Loucy (cell line): Measurements from ENCODE around the gene HDGFL2.
"Not testable (repeated sequence)": the region's sequence is repeated elsewhere in the genome, so short reads cannot be mapped to it uniquely, and the experiment has no call there.

ENCODE experiments used
- H2AFZ ChIP-seq: fragments of 200-600 bp; sonication (generic); 2 replicates; pipeline ENCODE4 v1.6.0; 2016; ENCODE audit warnings: antibody characterized with exemption, mild to moderate bottlenecking, low read length, moderate library complexity
- H3F3A ChIP-seq: fragments of 200-600 bp; 2 replicates; pipeline ENCODE4 v1.6.0; 2016; ENCODE audit warnings: antibody characterized with exemption, low read depth, mild to moderate bottlenecking
- H3K27me3 ChIP-seq: fragments of 200-600 bp; sonication (generic); 2 replicates; pipeline ENCODE4 v1.6.1; 2014; ENCODE audit warnings: low read length, mild to moderate bottlenecking; ENCODE audit not compliant: insufficient read depth, poor library complexity, severe bottlenecking
- H3K36me3 ChIP-seq: fragments of 200-600 bp; sonication (generic); 2 replicates; pipeline ENCODE4 v1.6.1; 2016; ENCODE audit warnings: low read length; ENCODE audit not compliant: insufficient read depth
- H3K4me1 ChIP-seq: fragments of 200-600 bp; sonication (generic); 2 replicates; pipeline ENCODE4 v1.5.1; 2014; ENCODE audit warnings: low read length, mild to moderate bottlenecking; ENCODE audit not compliant: insufficient read depth, poor library complexity, severe bottlenecking
- H3K4me2 ChIP-seq: fragments of 200-600 bp; sonication (generic); 2 replicates; pipeline ENCODE4 v1.6.0; 2014; ENCODE audit warnings: antibody characterized with exemption, low read length, low read depth, mild to moderate bottlenecking; ENCODE audit not compliant: poor library complexity, severe bottlenecking
- H3K4me3 ChIP-seq: fragments of 200-600 bp; sonication (generic); 2 replicates; pipeline ENCODE4 v1.5.1; 2014; ENCODE audit warnings: low read length, mild to moderate bottlenecking, mixed read lengths; ENCODE audit not compliant: poor library complexity, severe bottlenecking
- H3K79me2 ChIP-seq: fragments of 200-600 bp; sonication (generic); 2 replicates; pipeline ENCODE4 v1.6.1; 2014; ENCODE audit warnings: low read length; ENCODE audit not compliant: insufficient read depth
- H3K9ac ChIP-seq: fragments of 200-600 bp; sonication (generic); 2 replicates; pipeline ENCODE4 v1.6.0; 2014; ENCODE audit warnings: mild to moderate bottlenecking, low read depth, low read length, moderate library complexity; ENCODE audit not compliant: poor library complexity, severe bottlenecking
- H3K9me2 ChIP-seq: fragments of 200-600 bp; sonication (generic); replicated peaks from 2 replicates; pipeline ENCODE4 v1.6.1; 2016; ENCODE audit warnings: low read depth, low read length, mixed read lengths
- H3K9me3 ChIP-seq: fragments of 200-600 bp; sonication (generic); 2 replicates; pipeline ENCODE4 v1.6.1; 2014; ENCODE audit warnings: mild to moderate bottlenecking, antibody characterized with exemption, low read length, low read depth; ENCODE audit not compliant: insufficient read depth
- H4K20me1 ChIP-seq: fragments of 200-600 bp; sonication (generic); 2 replicates; pipeline ENCODE4 v1.6.0; 2014; ENCODE audit warnings: antibody characterized with exemption, low read length, mild to moderate bottlenecking; ENCODE audit not compliant: insufficient read depth, poor library complexity, severe bottlenecking
- CTCF ChIP-seq: fragments of 200-600 bp; sonication (generic); conservative IDR thresholded peaks from 2 replicates; pipeline ENCODE4 v1.5.1; 2014; ENCODE audit warnings: mild to moderate bottlenecking, antibody characterized with exemption, low read length
- EZH2phosphoT487 ChIP-seq: fragments of 200-600 bp; IDR thresholded peaks from 2 replicates; pipeline ENCODE4 v1.6.1; 2018; ENCODE audit warnings: antibody characterized with exemption, mild to moderate bottlenecking, moderate library complexity, borderline replicate concordance

HDGFL2 gene

GRCh38 chr19:4523306-4524110, 51.4 kb downstream of the HDGFL2 start:
- no peak overlapping the region for H3K9ac ChIP-seq
- no peaks in the 10 kb centered on the region for H3K4me1 ChIP-seq
- no peaks in the 10 kb centered on the region for H3K9me2 ChIP-seq
- H3K36me3 ChIP-seq, result no peaks in the 10 kb centered on the region
- no peak overlapping the region for H2AFZ ChIP-seq
- H3K79me2 ChIP-seq, result no peaks in the 10 kb centered on the region
- no peaks in the 10 kb centered on the region for H3K27me3 ChIP-seq
- H3F3A ChIP-seq, result no peaks in the 10 kb centered on the region
- H3K4me2 ChIP-seq, result no peak overlapping the region
- no peak overlapping the region for H3K4me3 ChIP-seq
- H3K9me3 ChIP-seq, result no peaks in the 10 kb centered on the region
- peak; percentile 75 for TF ChIP-seq CTCF
- no peak for TF ChIP-seq EZH2phosphoT487
- H4K20me1 ChIP-seq, result no peaks in the 10 kb centered on the region

- no peaks in the 10 kb centered on the region for H3K4me1 ChIP-seq
- H3F3A ChIP-seq, result no peaks in the 10 kb centered on the region
- peak; percentile 71 for TF ChIP-seq CTCF
- no peak for TF ChIP-seq EZH2phosphoT487
- no peak overlapping the region for H2AFZ ChIP-seq
- no peaks in the 10 kb centered on the region for H4K20me1 ChIP-seq
- no peaks in the 10 kb centered on the region for H3K79me2 ChIP-seq
- H3K36me3 ChIP-seq, result no peaks in the 10 kb centered on the region
- no peaks in the 10 kb centered on the region for H3K9me3 ChIP-seq
- H3K27me3 ChIP-seq, result no peaks in the 10 kb centered on the region
- H3K4me3 ChIP-seq, result no peak overlapping the region
- no peak overlapping the region for H3K4me2 ChIP-seq
- no peaks in the 10 kb centered on the region for H3K9me2 ChIP-seq
- H3K9ac ChIP-seq, result no peak overlapping the region
These were observed 52.9 kb downstream of the HDGFL2 start for GRCh38 chr19:4524808-4525562.

- no peaks in the 10 kb centered on the region for H3K36me3 ChIP-seq
- no peaks in the 10 kb centered on the region for H3F3A ChIP-seq
- H3K4me3 ChIP-seq, result no peak overlapping the region
- H3K9me3 ChIP-seq, result no peaks in the 10 kb centered on the region
- no peaks in the 10 kb centered on the region for H3K4me1 ChIP-seq
- no peak overlapping the region for H3K9ac ChIP-seq
- H4K20me1 ChIP-seq, result no peaks in the 10 kb centered on the region
- H3K27me3 ChIP-seq, result no peaks in the 10 kb centered on the region
- TF ChIP-seq CTCF (no peak), EZH2phosphoT487 (no peak)
- H3K79me2 ChIP-seq, result no peaks in the 10 kb centered on the region
- H3K9me2 ChIP-seq, result no peaks in the 10 kb centered on the region
- no peak overlapping the region for H3K4me2 ChIP-seq
- no peak overlapping the region for H2AFZ ChIP-seq
These were observed 53.5 kb downstream of the HDGFL2 start for GRCh38 chr19:4525563-4526002.

- not testable (repeated sequence) for H3K4me2 ChIP-seq, H3F3A ChIP-seq, H4K20me1 ChIP-seq, H3K4me3 ChIP-seq, H2AFZ ChIP-seq, H3K79me2 ChIP-seq, H3K4me1 ChIP-seq, H3K27me3 ChIP-seq, H3K36me3 ChIP-seq, H3K9me3 ChIP-seq, H3K9ac ChIP-seq, H3K9me2 ChIP-seq
These were observed 55.3 kb downstream of the HDGFL2 start for GRCh38 chr19:4527377-4527776.
